Upper lobe of left lung (tissue), 6 donors: ENCODE measurements around the gene GNG7. TPM values are rescaled to one million over a fixed set of nuclear protein-coding genes. Genes with fewer than 3 reads are reported as not detected.

Source experiments
- ATAC-seq, 2 donors: fragments of 200-7000 bp; cut with Tn5 transposase; one replicate each; pipeline ENCODE4 v1.9.1; 2022; ENCODE audit warnings: mild to moderate bottlenecking in 2 of 2, moderate library complexity in 2 of 2; ENCODE audit not compliant: low FRiP score in 2 of 2
- DNase-seq, 2 donors: peaks; one replicate each; pipeline ENCODE4 v3.0.0-alpha.2; 2019 to 2020
- H3K27ac ChIP-seq, 4 donors: fragments of 200-600 bp; sonication (generic); one replicate each; pipeline ENCODE4 v1.5.1; 2016 to 2019
- H3K27me3 ChIP-seq, 4 donors: fragments of 200-600 bp; sonication (generic); one replicate each; pipeline ENCODE4 v1.5.1; 2017 to 2019
- H3K36me3 ChIP-seq, 4 donors: fragments of 200-600 bp; sonication (generic); one replicate each; pipeline ENCODE4 v1.5.1; 2016 to 2019
- H3K4me1 ChIP-seq, 4 donors: fragments of 200-600 bp; sonication (generic); one replicate each; pipeline ENCODE4 v1.5.1; 2018 to 2019
- H3K4me3 ChIP-seq, 4 donors: fragments of 200-600 bp; sonication (generic); one replicate each; pipeline ENCODE4 v1.5.1; 2017 to 2019; ENCODE audit warnings: mild to moderate bottlenecking in 2 of 4, moderate library complexity in 1 of 4
- H3K9me3 ChIP-seq, 4 donors: fragments of 200-600 bp; sonication (generic); one replicate each; pipeline ENCODE4 v1.5.1; 2018 to 2019
- EP300 ChIP-seq, 4 donors: sonication (generic); formaldehyde crosslinking; IDR thresholded peaks; one replicate each; pipeline ENCODE4 v1.5.1; 2017; ENCODE audit warnings: antibody characterized with exemption in 4 of 4, control low read depth in 2 of 4
- POLR2A ChIP-seq, 4 donors: fragments of 450-650 bp; IDR thresholded peaks; one replicate each; pipeline ENCODE4 v1.5.1; 2016 to 2017; ENCODE audit warnings: antibody characterized with exemption in 4 of 4, mild to moderate bottlenecking in 2 of 4
- POLR2AphosphoS5 ChIP-seq, 2 donors: sonication (generic); formaldehyde crosslinking; IDR thresholded peaks; one replicate each; pipeline ENCODE4 v1.5.1; 2017; ENCODE audit warnings: antibody characterized with exemption in 2 of 2
- WGBS, 2 donors: methylation state at CpG; one replicate each; pipeline ENCODE4 v1.1.5; 2017 to 2018; 5-methylcytosine and 5-hydroxymethylcytosine counted together
- total RNA-seq, 6 donors: library from RNA; depleted of rRNA in 4 of 6; stranded (reverse); fragments of >200 nt in 4 of 6; gene quantifications; one replicate each; pipeline versions ENCODE4 v1.1.0 to v1.2.1, GENCODE V29; 2016 to 2021
- TF ChIP-seq, protein P1 (sequence below), 6 experiments: fragments of 450-650 bp in 4 of 6; fragments of 200-600 bp in 2 of 6; sonication (generic) in 2 of 6; IDR thresholded peaks; one replicate each; pipeline ENCODE4 v1.5.1; 2016 to 2019; ENCODE audit warnings: antibody characterized with exemption in 6 of 6
- donor health status: DM: no; HTN: no; CAD: no; lungs with moderate emphysema.
- donor health status: DM: no; HTN: yes; CAD: no; lungs with severe emphysema.

The GNG7 gene
- total RNA-seq, 6 donors from 2014 or later = 3.5 to 7.7 (median 7.1) TPM

DNA sequence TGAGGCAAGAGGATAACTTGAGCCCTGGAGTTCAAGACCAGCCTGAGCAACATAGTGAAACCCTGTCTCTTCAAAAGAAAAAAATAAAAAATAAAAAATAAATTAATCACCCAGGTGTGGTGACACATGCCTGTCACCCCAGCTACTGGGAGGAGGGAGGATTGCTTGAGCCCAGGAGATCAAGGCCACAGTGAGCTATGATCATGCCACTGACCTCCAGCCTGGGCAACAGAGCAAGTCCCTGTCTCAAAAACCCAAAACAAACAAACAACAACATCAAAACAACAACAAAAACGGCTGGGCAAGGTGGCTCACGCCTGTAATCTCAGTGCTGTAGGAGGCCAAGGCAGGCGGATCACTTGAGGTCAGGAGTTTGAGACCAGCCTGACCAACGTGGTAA lies 41.6 kb upstream of the GNG7 start:
- no peak overlapping the region for H3K4me3 ChIP-seq
- no peaks in the 10 kb centered on the region for H3K27me3 ChIP-seq
- DNase-seq = no peak
- TF ChIP-seq POLR2AphosphoS5 (IDR thresholded peaks at IDR 0.05) = no peak
- no peak for TF ChIP-seq POLR2A (IDR thresholded peaks at IDR 0.05)
- H3K4me1 ChIP-seq = peaks cover 5 to 10% (median 7%) of the 10 kb centered on the region in 4 donors
- no peaks in the 10 kb centered on the region for H3K9me3 ChIP-seq
- H3K27ac ChIP-seq = no peak overlapping the region
- no peak for ATAC-seq
- WGBS, 2 donors = 32 to 46% methylated on average over 4 of the region's 4 CpGs
- H3K36me3 ChIP-seq = no peaks in the 10 kb centered on the region

DNA sequence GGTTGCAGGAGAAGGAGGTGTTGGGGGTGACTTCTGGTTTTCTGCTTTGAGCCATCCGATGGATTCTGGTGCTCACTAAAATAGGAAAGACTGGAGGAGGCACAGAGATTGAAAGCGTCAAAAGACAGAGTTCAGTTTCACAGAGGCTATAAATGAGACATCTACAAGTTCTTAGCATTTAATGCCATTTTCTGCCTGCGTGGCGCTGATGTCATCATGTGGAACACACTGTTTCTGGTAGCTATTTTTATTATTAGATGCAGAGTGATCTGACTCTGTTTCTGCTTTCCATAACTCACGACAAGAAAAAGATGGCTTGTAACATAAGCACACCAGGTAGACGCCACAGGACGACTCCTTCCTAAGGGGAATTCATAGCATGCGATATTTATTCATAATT lies 40.6 kb upstream of the GNG7 start:
- Histone ChIP-seq H3K9me3 (no peaks in the 10 kb centered on the region), H3K4me1 (peaks cover 11 to 15% (median 13%) of the 10 kb centered on the region in 4 donors), H3K27ac (no peak overlapping the region), H3K27me3 (no peaks in the 10 kb centered on the region), H3K4me3 (no peak overlapping the region), H3K36me3 (no peaks in the 10 kb centered on the region)
- TF ChIP-seq POLR2A (IDR thresholded peaks at IDR 0.05) (no peak), EP300 (IDR thresholded peaks at IDR 0.05) (no peak), POLR2AphosphoS5 (IDR thresholded peaks at IDR 0.05) (no peak)
- TF ChIP-seq, protein P1, sequence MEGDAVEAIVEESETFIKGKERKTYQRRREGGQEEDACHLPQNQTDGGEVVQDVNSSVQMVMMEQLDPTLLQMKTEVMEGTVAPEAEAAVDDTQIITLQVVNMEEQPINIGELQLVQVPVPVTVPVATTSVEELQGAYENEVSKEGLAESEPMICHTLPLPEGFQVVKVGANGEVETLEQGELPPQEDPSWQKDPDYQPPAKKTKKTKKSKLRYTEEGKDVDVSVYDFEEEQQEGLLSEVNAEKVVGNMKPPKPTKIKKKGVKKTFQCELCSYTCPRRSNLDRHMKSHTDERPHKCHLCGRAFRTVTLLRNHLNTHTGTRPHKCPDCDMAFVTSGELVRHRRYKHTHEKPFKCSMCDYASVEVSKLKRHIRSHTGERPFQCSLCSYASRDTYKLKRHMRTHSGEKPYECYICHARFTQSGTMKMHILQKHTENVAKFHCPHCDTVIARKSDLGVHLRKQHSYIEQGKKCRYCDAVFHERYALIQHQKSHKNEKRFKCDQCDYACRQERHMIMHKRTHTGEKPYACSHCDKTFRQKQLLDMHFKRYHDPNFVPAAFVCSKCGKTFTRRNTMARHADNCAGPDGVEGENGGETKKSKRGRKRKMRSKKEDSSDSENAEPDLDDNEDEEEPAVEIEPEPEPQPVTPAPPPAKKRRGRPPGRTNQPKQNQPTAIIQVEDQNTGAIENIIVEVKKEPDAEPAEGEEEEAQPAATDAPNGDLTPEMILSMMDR (IDR thresholded peaks at IDR 0.05) = no peak
- WGBS, 2 donors = 71 to 75% methylated on average over 8 of the region's 8 CpGs
- no peak for DNase-seq
- ATAC-seq = no peak

DNA sequence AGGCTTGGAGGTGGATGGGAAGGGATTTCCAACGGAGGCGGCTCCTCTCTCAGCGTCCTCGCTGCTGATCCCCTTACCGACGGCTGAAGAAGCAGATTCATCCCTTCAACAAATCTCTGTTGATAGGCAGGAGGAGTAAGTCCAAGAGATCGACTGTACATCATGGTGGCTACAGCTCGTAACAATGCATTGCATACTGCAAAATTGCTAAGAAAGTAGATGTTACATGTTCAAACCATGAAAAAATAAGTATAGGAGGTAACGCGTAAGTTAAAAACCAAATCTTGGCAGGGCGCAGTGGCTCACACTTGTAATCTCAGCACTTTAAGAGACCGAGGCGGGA lies 37.8 kb upstream of the GNG7 start:
- TF ChIP-seq POLR2A (IDR thresholded peaks at IDR 0.05) (no peak), EP300 (IDR thresholded peaks at IDR 0.05) (no peak), POLR2AphosphoS5 (IDR thresholded peaks at IDR 0.05) (no peak)
- TF ChIP-seq, protein P1 (IDR thresholded peaks at IDR 0.05) = no peak
- Histone ChIP-seq H3K27ac (no peak overlapping the region), H3K4me1 (peaks cover 11 to 30% (median 13%) of the 10 kb centered on the region in 4 donors), H3K4me3 (peak overlapping the region in 3 of 4 donors; percentile 67 to 86 (median 85)), H3K36me3 (peaks cover 0 to 18% (median 8%) of the 10 kb centered on the region in 4 donors), H3K27me3 (no peaks in the 10 kb centered on the region), H3K9me3 (no peaks in the 10 kb centered on the region)
- ATAC-seq (no peak), DNase-seq (no peak)
- 44 to 46% methylated on average over 13 of the region's 13 CpGs for WGBS, 2 donors

DNA sequence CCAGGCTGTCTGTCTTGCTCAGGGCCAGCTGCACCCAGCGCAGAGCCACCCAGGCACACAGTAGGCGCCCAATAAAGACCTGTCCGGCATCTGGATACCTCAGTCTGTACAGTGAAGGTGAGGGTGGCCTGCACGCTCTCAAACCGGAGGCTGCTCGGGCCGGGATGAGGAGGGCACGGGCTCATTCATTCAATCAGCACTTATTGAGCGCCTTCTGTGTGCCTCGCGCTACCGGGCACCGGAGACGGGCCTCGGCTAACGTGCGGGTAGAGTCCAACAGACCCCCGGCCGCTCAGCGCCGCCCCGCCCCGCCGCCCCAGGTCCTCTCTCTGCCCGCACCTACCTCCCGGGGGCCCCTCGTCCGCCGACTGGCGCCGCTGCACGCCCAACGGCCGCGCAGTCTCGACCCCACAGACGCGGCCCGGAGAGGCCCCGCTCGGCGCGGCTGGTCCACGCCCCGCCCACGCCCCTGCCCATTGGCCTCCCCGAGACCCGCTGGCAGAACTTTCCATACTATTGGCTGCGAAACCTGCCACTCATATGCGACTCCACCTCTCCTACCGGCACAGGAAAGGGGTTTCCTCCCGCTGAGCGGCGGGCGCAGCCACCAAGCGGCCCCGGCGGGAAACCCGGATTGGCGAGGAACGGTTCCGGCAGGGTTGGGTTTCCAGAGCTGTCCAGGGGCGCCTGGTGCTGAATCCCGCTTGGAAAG lies 37.3 kb upstream of the GNG7 start, which contains the start of gene SLC39A3:
Gene SLC39A3 (minus strand): TSS at position 416 of the 712 bp plus-strand sequence. CDS start 2,760 bp downstream, outside the sequence.
- ATAC-seq (peak; percentile 98 to 100), DNase-seq (peak; percentile 97)
- H3K9me3 ChIP-seq = no peaks in the 10 kb centered on the region
- H3K36me3 ChIP-seq = peaks cover 0 to 24% (median 14%) of the 10 kb centered on the region in 4 donors
- no peaks in the 10 kb centered on the region for H3K27me3 ChIP-seq
- peak within 1 kb of the TSS; percentile 67 to 86 (median 83) for H3K4me3 ChIP-seq
- peaks cover 11 to 30% (median 13%) of the 10 kb centered on the region in 4 donors for H3K4me1 ChIP-seq
- 1 to 11% methylated on average over 3 to 19 of the region's 64 CpGs for WGBS, 2 donors
- peak within 1 kb of the TSS in 3 of 4 donors; percentile 53 to 79 (median 67) for H3K27ac ChIP-seq
- TF ChIP-seq, protein P1 (IDR thresholded peaks at IDR 0.05) = peak in 5 of 6 experiments; percentile 14 to 69 (median 45)
- peak in 1 of 2 donors; percentile 57 for TF ChIP-seq POLR2AphosphoS5 (IDR thresholded peaks at IDR 0.05)
- TF ChIP-seq POLR2A (IDR thresholded peaks at IDR 0.05) = peak in 1 of 4 donors; percentile 53
- no peak for TF ChIP-seq EP300 (IDR thresholded peaks at IDR 0.05)

DNA sequence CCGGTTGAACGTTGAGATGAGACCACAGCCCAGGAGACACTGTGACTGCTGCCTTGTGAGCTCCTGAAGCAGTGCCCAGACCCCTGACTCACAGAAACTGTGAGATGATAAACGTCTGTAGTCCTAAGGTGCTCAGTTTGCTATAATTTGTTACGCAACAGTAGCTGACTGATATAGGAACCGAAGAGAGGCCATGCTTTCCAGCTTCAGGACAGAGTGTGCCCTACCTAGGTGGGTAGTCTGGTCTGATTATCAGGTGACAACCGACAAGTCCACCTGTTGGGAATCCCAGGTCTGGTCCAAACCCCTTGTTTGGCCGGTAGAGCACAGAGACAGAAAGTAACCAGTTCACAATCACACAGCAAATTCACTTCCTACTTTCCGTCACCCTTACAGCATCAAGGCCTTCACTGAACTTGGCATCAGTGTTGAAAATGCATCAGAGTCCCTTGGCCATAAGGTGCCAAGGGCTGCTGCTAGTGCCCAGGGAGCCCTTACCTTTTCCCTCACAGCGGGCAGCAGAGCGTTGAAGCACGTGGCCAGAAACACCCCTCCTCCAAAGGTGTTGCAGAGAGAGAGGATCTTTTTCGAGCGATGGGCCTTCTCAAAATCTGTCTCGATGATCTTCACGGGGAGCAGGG lies 34.2 kb upstream of the GNG7 start:
- Histone ChIP-seq H3K36me3 (peaks cover 8 to 50% (median 36%) of the 10 kb centered on the region in 4 donors), H3K4me3 (no peak overlapping the region), H3K27me3 (no peaks in the 10 kb centered on the region), H3K9me3 (no peaks in the 10 kb centered on the region), H3K4me1 (peaks cover 11 to 30% (median 13%) of the 10 kb centered on the region in 4 donors), H3K27ac (no peak overlapping the region)
- no peak for TF ChIP-seq EP300 (IDR thresholded peaks at IDR 0.05)
- TF ChIP-seq POLR2A (IDR thresholded peaks at IDR 0.05) = no peak
- TF ChIP-seq POLR2AphosphoS5 (IDR thresholded peaks at IDR 0.05) = no peak
- TF ChIP-seq, protein P1 (IDR thresholded peaks at IDR 0.05) = no peak
- DNase-seq = no peak
- 90 to 93% methylated on average over 15 of the region's 15 CpGs for WGBS, 2 donors
- ATAC-seq = no peak
